NCI-H1436 treated with DMSO at 0.1 percent for 48 hours (cell line): ENCODE measurements around the gene FHAD1.
"Not testable (repeated sequence)": the region's sequence is repeated elsewhere in the genome, so short reads cannot be mapped to it uniquely, and the experiment has no call there.

ENCODE experiments used
- DNase-seq: peaks from one replicate; lab custom pipeline; 2025; lab: John Stamatoyannopoulos, UW

The FHAD1 gene

GRCh38 chr1:15418806-15419515, 171.9 kb downstream of the FHAD1 start:
- DNase-seq, result no peak

DNA sequence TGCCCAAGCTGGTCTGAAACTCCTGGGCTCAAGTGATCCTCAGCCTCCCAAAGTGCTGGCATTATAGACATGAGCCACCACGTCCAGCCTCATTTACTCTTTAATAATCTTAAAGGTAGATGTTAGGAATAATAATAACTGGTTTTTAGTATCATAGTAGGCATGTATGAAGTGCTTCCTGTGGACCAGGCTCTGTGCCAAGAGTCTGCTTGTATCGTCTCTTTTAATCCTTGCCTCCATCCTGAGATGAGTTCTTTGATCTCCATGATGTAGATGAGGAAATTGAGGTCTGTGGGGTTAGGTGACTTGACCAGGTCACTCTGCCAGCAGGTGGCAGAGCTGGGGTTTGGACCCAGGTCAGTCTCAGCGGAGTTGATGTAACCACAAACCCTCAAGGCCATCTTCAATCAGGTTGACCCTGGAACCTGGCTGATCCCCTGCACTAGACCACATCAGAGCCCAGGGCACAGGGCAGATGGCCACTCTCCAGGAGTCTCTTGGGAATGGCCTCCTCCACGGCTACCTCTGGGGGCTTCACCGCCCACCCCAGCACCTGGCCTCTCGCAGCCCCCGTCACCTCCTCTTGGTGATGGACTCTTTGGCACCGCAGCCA, 173.9 kb downstream of the FHAD1 start:
- no peak for DNase-seq

DNA sequence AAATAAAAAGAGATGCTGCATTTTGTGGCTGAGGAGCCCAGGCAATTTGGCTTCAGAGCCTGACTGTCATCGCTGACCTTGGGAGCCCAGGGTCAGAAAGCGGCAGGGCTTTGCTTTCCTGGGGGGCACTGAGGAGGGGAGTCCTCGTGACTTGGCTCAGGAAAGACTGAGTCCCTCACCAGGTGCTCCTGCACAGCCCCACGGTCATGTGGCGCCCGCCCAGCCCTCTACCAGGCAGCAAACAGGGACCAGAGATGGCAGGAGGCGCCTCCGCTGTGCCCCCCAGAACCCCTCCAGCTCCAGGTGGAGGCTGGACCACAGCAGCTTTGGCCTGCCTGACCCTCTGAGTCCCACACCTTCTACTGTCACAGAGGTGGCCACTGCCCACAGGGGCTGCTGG, 175.8 kb downstream of the FHAD1 start:
- DNase-seq, result no peak

DNA sequence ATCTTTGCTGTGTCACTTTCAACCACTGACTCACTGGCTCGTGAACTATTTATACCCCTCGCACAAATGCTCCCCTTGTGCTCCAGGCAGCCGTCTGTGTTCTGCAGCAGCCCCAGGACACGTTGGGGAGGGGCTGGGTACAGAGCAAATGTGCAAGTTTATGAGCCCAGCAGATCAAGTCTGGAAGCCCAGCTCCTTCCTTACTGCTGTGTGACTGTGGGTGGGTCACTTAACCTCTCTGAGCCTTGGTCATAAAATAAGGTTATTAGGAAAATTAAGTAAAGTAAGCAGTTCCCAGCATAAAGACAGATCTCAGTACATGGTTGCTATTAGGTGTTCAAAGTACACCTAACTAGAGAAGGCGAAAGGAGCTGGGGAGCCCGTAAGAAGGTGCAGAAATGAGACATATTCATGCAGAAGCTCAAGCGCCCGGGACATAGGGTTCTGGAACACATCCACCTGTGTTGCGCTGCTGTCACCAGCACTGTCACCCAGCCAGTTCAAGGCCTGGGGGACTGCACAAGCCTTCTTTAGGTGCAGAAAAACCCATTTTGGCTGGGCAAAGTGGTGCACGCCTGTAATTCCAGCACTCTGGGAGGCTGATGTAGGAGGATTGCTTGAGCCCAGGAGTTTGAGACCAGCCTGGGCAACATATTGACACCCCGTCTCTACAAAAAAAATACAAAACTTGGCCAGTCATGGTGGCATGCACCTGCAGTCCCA, 176.5 kb downstream of the FHAD1 start:
- no peak for DNase-seq

DNA sequence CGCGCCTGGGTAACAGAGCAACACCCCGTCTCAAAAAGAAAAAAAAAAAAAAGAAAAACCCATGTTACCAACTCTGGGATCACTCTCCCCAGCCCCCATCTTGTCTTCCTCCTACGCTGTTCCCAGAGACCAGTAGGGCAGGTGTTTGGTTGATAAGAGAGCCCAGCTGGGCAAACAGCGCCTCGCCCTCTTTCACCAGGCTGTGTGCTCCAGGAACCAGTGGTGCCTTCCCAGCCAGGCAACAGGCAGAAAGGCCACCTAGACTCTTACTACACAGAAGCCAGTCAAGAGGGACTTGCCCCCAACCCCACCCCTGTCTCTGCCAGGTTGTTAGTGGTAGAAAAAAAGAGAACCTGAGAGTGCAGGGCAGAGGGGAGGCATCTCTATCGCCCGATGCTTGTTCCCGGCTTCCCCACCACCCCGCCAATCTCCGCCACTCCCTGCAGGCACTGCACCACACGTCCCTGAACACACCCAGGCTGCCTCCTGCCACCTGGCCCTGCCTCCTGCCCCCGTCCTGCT, 177.2 kb downstream of the FHAD1 start:
- peak; percentile 34 for DNase-seq

GRCh38 chr1:15424981-15425380, 178.0 kb downstream of the FHAD1 start:
- DNase-seq, result no peak

DNA sequence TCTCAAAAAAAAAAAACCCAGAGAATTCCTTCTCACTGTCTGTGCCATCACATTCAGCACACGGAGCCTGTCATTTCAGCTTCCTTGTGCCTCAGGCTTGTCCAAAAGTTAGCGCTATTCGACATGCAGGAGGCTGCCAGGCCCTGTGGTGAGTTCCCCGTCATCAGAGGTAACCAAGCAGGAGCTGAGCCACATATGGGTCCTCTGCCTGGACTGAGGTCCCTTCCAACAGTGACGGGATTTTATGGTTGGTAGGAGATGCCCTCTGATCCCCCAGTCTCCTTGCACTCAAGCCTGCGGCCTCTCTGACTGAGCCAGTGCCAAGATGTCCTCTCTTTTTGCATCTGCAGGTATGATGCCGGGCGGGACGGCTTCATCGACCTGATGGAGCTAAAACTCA, 178.5 kb downstream of the FHAD1 start:
- DNase-seq, result no peak

DNA sequence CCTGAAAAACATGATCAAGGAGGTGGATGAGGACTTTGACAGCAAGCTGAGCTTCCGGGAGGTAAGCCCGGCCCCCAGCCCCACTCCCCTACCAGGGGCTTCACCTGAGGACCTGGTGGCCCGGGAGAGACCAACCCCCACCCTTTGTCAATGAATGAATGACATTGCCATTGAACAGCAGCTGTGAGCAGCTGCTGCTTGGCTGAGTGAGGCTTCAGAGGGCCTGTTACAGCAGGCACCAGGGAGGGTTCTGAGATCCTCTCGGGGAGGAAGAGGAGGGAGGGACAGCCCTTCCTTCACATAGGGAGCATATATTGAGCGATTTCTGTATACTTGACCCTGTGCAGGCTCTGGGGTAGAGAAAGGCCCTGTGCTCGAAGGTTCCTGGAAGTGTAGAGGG, 178.9 kb downstream of the FHAD1 start:
- DNase-seq, result no peak

DNA sequence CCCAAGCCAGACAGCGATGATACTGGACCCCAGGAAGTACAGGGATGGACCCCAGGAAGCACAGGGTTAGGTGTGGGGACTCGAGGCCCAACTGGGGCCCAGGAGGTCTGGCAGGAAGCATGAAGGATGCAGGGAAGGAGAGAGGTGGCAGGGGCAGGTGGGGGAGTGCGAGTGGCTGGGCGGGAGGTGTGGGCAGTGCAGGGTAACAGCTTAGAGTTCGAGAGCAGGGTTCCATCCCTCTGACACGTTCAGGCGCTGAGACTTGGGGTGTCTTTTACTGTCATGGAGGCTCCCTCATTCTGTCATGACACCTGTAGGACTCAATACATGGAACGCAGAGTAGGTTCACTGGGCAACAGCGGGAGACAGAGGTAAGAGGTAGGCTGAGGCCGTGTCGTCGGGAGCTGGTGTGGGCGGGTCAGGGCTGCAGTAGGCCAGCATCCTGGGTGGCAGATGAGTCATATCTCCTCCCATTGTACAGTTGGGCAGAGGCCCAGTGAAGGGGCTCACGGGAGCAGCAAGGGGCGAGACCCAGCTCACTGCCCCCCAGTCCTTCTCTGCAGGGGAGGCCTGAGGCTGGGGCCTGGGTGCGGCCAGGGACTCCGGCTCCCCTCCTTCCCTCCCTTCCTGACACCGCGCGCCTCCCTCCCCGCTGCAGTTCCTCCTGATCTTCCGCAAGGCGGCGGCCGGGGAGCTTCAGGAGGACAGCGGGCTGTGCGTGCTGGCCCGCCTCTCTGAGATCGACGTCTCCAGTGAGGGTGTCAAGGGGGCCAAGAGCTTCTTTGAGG, 179.7 kb downstream of the FHAD1 start:
- DNase-seq, result no peak

DNA sequence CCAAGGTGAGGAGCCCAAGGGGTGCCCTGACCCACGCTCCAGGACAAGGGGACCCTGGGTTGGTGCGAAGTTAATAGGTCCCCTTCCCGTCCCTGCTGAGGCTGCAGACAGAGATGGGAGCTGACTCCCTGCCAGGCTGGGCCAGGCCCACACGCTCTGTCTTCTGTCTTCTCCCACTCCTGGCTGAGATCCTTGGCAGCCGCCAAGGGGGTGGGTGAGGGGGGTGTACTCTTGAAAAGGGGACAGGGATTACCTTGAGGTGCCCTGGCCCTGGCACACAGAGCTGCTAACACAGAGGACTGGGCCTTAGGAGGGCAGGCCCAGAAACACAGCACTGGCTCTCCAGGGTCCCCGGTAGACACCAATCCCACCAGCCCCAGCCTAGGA, 180.2 kb downstream of the FHAD1 start:
- no peak for DNase-seq

DNA sequence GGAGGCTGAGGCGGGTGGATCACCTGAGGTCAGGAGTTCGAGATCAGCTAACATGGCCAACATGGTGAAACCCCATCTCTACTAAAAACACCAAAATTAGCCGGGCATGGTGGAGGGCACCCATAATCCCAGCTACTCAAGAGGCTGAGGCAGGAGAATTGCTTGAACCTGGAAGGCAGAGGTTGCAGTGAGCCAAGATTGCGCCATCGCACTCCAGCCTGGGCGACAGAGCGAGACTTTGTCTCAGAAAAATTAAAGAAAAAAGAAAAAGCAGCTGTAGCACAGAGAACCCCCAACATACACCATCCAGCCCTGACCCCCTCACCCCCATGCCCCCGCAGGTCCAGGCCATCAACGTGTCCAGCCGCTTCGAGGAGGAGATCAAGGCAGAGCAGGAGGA, 181.2 kb downstream of the FHAD1 start:
- not testable (repeated sequence) for DNase-seq

GRCh38 chr1:15428815-15429435, 181.9 kb downstream of the FHAD1 start:
- DNase-seq, result no peak

DNA sequence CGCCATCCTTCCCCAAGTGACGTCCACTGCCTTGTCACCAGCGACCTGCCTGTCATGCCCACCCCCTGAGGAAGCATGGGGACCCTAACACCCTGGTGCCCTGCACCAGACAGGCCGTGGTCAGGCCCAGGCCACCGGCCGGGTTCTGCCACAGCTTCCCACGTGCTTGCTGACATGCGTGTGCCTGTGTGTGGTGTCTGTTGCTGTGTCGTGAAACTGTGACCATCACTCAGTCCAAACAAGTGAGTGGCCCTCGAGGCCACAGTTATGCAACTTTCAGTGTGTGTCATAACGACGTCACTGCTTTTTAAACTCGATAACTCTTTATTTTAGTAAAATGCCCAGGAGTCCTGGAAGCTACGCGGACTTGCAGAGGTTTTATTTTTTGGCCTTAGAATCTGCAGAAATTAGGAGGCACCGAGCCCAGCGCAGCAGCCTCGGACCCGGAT, 182.7 kb downstream of the FHAD1 start:
- no peak for DNase-seq

DNA sequence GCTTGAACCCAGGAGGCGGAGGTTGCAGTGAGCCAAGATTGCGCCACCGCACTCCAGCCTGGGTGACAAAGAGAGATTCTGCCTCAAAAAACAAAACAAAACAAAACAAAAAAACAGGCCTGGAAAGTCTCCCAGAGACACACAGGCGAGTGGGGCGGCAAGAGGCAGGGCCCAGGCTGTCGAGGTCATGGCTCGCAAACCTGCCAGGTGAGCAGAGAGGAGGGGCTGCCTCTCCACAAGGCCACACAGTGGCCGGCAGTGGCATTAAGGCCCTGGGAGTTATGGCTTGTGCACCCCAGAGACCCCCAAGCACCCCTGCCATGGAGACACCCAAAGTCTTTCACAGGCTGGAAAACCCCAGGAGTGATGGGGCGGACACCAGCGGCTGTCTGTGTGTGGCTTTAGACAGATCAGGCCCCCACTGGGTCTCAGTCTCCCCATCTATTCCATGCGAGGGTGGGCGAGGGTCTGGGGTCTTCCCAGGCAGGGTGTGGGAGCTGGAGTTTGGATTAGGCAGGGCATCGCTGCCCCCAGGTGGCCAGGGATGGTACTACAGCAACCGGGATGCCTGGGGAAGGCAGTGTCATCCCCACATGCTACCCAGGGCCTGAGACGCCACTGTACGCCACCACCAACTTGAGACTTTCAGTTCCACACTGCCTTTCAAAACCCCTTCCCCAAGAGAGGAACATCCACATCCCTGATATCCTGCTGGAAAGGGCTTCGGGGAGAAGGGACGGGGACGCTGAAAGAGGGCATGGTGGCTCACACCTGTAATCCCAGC, 184.0 kb downstream of the FHAD1 start:
- DNase-seq, result no peak

DNA sequence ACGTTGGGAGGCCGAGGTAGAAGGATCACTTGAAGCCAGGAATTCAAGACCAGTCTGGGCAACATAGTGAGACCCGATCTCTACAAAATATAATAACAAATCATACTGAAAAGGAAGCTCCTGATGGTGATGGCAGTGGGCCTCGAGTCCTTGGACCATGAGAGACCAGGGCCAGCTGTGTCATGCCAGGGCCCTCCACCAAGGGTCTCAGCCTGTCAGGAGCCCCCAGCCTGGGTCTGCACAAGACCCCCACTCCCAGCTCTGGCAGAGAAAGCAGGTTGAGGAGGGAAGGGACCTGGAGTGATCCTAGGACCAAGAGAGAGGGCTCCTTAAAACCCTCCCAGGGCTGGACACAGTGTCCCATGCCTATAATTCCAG, 184.5 kb downstream of the FHAD1 start:
- no peak for DNase-seq

DNA sequence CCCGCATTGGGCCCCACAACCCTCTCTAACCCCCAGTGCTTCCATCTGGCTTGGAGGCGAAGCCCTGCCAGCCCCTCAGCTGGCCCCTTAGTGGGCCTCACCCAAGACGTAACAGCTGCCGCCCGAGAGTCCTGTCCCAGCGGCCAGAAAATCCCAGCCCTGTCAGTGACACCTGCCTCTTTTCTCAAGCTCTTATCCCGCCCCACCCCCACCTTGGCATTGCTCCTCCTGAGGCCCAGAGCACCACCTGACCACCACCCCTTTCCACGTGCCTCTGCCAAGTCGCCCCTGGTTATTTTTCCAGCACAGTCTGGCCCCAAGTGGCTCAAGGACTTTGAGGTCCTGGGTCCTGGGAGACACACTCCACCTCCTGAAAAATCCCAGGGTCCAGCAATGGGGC, 185.3 kb downstream of the FHAD1 start:
- no peak for DNase-seq

- DNase-seq, result no peak
Observed at GRCh38 chr1:15433471-15433870, 186.4 kb downstream of the FHAD1 start.

- not testable (repeated sequence) for DNase-seq
Observed at GRCh38 chr1:15434739-15435138, 187.7 kb downstream of the FHAD1 start.

- no peak for DNase-seq
Observed at GRCh38 chr1:15435239-15436077, 188.4 kb downstream of the FHAD1 start.

- no peak for DNase-seq
Observed at GRCh38 chr1:15436881-15437442, 189.9 kb downstream of the FHAD1 start.
